ENCODE measurements around the gene FGF2.
"Not testable (repeated sequence)": the region's sequence is repeated elsewhere in the genome, so short reads cannot be mapped to it uniquely, and the experiment has no call there.

Gene FGF2

DNA sequence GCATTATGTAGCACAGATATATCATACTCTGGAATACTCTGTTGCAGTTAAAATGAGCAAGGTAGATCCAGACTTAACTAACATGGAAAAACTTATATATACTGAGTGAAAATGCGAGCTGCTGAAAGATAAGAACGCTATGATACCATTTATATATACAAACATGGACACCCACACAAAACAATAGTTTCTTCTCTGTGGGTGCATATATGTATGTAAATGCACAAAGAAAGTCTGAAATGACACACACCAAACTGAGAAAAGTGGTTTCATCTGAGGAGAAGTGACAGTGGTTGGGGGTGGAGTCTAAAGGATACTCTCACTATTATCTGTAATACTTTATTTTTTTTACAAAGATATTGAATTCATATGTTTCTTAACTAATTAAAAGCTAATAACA lies 12.2 kb upstream of the FGF2 start:
- DNase-seq, result peak in 1 of 5 experiments; percentile 52

DNA sequence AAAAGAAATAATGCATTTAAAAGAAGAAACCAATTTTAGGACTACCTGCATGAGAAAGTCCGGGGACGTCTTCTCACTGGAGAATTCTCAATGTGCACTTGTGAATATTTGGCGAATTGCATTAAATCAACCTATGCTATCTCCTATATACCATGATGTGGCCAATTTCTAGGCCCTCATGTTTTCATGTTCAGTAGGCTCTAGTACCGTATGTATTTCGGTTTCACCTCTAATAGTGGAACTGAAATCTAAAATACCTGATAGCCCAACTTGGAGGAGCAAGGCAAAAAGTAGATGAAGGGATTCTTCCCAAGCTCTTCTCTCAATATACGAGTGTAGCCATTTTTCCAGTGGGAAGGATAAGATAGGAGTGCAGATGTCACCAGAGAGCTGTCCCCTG lies 11.4 kb upstream of the FGF2 start:
- no peak for DNase-seq

DNA sequence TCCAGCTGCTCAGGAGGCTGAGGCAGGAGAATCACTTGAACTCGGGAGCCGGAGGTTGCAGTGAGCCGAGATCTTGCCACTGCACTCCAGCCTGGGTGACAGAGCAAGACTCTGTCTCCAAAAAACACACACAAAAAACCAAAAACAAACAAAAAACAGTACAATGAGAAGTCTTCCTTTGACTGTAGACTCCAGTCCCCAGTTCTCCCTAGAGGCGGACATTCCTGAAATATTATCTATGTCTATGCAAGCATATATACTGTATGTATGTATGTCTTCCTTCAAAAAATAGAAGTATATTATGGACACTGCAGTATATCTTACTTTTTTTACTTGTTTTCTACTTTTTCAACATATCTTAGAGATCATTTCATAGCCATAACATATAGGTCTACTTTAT lies 10.2 kb upstream of the FGF2 start:
- DNase-seq, result no peak

DNA sequence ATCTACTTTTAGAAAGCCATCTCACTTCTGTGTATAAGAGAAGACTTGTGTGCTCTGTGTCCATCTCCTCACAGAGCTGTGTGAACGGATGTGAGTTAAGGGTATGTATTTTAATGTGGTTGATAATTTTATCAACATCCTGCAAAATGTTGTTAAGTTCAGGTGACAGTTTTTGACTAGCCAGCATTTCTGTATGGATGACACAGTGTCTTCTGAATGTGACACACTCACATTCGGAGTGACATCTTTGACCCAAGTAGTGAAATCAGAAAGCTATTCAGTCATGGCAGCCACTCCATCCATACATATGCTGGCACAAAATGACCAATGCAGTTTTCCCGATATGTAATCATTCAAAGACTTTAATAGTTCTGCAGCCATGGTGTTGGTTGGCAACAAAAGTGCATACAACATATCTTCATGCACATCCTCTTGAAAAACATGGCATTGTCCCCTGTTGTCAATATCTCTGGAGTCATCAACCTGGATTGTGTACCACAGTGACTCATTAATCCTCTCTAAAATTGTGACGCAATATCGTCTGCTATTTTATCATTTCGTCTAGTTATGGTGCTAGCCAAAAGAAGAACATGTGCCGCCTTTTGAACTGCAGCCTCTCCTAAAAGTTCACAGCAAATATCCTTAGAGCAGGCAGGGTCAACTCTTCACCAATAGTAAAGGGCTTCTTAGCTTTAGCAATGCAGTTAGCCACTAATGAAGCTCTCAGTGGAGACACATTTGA lies 6.8 kb upstream of the FGF2 start:
- no peak for DNase-seq

DNA sequence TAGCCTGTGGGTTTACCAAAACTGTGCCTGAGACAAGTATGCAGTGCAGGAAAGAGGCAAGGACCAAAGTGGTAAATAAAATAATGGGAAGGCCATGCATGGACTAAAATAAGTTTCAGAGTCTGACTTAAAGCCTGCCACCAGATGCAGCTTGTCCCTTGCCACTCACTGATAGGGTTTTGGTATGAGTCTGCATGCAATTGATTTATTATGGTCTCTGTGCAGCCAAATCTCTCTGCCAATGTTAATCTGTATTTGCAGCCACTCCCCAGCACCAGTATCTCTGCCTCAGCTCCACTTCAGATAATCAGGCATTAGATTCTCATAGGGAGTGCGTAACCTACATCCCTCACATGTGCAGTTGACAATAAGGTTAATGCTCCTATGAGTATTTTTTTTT lies 5.5 kb upstream of the FGF2 start:
- no peak for DNase-seq

DNA sequence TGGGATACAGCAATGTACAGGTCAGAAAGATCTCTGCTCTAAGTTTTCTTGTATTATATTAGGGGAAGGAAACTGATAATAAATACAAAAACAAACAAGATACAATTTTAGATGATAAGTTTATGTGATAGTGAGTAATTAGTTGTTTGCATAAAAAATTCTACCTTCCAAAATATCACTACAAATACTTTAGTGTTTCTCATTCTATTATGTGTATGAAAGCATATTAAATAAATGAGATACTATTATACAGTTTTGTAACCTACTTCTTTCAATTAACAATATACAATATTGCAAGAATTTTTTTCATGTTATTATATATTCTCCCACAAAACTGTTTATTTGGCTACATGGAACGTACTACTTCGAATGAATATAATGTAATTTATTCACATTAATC lies 4.2 kb upstream of the FGF2 start:
- DNase-seq, result no peak

DNA sequence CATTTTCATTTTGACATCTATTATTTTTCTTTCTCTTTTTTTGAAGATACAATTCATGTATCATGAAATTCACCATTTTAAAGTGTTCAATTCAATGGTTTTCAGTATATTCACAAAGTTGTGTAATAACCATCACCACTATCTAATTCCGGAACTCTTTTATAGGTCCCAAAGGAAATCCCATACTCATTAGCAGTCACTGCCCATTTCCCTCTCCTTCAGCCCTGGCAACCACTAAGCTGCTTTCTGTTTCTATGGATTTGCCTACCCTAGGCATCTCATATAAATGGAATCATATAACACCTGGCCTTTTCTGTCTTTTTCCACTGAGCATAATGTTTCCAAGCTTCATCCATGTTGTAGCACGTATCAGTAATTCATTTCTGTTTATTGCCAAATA lies 3.2 kb upstream of the FGF2 start:
- DNase-seq, result no peak

DNA sequence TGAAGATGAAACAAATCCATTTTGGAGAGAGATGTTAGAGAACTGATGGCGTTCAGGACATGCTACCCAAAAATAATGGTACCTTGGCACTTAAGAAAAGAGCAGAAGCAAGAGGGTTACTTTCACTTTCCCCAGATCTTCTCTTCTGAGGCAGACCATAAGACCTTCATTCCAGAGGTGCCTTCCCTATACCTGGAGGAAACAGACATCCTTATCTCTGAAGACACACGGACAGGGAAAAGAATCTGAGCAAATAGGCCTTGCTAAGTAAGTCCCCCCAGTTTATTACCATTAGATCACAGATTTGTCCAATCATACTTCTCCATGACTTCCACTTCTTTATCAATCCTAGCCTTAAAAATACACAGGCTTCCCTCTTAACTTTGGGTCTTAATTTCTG lies 2.0 kb upstream of the FGF2 start:
- DNase-seq, result no peak

DNA sequence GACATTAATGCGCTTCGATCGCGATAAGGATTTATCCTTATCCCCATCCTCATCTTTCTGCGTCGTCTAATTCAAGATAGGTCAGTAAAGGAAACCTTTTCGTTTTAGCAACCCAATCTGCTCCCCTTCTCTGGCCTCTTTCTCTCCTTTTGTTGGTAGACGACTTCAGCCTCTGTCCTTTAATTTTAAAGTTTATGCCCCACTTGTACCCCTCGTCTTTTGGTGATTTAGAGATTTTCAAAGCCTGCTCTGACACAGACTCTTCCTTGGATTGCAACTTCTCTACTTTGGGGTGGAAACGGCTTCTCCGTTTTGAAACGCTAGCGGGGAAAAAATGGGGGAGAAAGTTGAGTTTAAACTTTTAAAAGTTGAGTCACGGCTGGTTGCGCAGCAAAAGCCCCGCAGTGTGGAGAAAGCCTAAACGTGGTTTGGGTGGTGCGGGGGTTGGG lies 528 bp upstream of the FGF2 start:
- no peak for DNase-seq

DNA sequence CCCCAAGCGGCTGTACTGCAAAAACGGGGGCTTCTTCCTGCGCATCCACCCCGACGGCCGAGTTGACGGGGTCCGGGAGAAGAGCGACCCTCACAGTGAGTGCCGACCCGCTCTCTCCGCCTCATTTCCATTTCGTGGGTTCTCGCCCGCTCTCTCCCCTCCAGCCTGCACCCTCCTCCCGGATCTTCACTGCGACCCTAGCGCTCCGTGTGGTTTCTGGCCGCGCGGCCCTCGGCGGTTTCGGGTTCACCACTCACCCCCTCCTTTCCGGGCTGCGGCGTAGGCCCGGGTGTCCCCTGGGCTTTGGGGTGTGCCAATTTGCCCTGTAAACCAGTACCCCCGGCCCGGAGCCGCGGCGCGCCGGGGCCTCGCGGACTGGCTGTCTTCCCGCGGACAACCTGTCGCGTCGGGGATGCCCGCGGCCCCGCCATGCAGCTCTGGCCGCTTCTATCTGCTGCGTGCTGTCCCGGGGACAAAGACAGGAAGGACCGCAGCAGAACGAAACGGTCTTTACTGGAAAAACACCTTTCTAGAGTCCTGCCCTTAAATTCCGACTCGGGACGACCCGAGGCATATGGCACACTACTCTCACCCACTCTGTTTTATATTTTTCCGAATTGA lies 737 bp downstream of the FGF2 start:
- peak in 2 of 5 experiments; percentile 2 to 7 for DNase-seq

DNA sequence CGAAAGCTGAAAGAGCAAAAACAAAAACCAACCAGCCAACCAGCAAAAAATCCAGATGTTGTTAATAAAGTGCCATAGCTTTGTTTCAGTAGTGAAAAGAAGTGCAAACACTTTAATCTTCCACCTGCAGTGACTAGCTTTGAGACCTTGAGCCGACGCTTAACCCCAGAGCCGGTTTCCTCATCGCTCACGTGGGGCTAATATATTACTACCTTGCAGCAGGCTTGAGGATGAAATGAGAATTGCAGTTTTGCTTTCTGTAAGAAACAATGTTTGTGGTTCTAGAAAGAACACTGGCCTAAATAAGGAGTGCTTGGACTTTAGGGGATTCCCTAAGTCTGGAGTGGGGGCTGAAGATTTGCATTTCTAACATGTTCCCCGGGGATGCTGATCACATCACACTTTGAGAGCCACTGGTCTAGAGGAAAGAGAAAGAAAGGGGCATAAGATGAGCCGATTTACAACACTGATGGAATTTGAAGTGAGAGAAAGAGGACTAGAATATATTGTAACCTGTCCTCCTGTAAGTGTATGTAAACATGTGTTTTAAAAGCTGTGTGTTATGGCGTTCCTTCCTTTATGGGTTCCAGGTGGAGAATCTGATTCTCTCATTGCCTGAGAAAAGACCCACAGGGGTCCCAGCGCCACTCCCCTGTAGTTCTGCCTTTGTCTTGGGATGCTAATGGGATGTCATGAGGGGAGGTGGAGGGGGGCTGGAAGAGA lies 1.4 kb downstream of the FGF2 start:
- DNase-seq, result peak in 3 of 5 experiments; percentile 3 to 60 (median 12)

DNA sequence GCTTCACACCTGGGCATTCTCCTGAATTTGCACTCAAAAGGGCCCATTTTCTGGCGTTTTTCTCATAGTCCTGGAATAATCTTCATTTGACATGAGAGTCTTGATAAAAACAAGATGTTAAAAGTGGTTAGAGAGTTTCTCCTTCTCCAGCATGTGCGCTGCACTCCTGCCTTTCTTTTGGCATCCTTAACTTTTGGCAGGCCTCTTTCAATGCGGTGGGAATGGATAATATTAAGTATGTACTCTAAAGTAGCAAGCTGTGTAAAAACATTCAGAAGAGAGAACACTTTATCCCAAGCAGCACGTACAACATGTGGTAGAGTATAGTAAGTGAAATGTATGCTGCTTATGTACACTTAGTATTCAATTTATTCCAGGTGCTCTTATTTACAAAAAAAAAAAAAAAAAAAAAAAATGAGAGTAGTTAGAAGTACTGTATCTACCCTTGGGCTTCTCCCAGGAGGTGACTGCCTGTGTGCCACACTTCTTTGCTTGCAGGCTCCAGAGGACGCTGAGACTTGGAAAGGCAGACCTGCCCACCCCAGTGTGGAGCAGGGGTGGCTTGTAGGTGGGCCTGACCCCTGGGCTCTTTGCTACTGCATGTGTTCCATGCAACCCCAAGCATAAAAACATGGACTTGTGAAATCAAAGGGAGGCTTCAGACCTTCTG lies 3.9 kb downstream of the FGF2 start:
- no peak for DNase-seq

DNA sequence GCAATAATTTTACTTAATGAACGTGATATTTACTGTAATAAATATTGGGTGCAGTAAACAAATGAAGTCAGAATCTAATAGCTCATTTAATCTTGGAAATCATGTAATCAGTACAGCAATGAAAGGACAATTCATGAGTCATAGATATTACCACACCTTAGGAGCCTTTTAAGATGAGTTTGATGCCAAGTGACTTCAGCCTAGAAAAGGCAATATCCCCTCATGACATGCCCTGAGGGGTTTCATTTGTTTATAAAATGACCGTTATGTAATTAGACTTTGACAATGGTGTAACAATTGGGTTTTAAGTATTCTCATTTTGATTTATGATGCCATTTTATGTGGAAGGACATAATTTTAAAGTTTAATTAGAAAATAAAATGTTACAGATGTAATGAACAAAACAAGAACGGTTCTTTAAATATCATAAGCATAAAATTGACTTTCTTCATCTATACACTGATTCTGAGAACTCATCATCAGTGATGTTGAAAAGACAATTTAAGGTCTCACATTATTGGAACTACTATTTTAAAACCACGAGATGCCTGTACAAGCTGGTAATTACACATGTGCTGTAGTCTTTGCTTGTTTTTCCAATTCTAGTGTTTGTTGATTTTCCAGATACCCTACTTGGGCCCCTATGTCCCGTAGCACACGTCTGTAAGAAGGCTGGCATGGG lies 5.0 kb downstream of the FGF2 start:
- DNase-seq, result no peak

DNA sequence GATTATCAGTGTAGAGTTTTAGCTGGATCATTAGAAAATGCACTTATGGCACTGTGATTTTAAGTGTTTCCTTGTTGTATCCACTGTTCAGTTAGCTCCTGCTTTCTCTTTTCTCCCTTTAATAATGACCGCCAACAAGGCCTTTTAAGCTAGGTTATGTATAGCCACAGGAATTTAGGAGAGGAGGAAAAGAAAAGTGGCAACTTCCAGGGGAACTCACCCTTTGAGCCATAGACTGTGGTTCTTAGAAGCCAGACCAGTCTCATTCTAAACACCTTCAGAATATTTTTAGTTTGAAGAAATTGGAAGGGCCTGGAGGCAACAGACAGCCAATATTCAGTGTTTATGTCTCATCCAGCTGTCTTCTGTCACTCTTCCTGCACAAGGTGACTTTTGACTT lies 6.1 kb downstream of the FGF2 start:
- no peak for DNase-seq

DNA sequence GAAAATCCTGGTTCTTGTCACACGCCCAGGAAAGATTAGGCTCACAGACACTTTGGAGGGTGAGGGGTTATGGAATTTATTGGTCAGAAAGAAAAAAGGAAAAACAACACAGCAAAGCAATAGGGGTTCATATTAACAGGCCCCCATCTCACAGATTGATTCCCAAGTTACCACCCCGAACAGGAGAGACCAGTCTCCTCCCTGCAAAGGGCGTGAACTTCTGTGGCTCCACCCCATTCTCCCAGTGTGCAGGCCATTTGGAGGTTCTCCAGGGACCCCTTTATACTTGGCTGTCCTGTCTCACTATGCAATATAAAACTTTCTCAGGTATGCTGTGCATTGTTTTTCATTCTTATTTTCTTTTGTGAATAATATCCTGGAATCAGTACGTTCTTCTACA lies 7.4 kb downstream of the FGF2 start:
- no peak for DNase-seq

DNA sequence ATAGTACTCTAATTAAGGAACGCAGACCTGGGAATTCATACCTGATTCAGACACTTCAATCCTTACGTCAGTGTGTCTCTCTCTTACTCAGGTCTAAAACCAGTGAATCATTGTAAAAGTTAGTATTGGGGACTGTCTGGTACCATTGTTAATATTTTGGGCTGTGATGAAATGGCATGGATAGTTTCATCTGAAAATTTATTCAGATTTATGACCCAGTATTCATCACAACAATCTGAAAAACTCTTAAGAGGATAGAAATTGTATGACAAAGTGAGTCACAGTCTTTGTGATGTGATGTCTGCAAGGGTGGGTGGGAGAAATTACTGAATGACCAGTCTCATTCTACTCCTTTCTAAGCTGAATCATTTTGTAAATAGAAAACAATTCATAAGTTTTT lies 10.3 kb downstream of the FGF2 start:
- no peak for DNase-seq

DNA sequence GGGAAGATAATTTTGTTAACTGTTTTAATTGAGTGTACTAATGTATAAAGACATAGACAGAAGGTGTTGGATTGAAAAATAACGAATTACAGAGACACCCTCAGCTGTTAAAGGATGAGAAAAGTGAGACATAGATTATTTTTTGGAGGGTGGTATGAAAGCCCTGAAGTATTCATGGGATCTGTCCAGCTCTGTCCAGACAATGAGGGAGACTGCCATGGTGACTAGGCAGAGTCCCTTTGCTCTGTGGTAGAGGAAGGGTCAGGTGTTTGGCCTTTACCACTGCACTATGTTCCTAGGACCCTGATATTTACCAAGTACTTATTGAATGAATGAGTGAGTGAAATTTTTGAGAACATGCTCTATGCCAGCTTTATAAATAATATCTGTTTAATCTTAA lies 11.4 kb downstream of the FGF2 start:
- DNase-seq, result no peak

DNA sequence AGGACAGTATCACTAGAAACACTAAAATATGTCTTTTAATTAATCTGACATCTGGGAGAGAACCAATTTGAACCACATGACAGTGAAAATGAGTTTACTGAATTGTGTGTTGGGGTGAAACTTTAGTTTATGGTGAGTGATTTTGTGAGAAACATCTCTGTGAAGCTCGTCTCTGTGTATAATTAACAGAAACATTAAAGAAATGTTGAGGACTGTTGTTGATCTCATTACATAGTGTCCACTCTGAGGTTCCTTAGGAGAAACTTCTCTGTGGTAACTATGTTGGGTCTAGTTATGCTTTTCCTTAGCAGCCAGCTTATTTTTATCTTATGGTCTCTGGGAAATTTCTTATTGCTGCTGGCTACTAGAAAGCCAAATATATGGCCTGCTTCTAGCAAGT lies 15.8 kb downstream of the FGF2 start:
- no peak for DNase-seq

DNA sequence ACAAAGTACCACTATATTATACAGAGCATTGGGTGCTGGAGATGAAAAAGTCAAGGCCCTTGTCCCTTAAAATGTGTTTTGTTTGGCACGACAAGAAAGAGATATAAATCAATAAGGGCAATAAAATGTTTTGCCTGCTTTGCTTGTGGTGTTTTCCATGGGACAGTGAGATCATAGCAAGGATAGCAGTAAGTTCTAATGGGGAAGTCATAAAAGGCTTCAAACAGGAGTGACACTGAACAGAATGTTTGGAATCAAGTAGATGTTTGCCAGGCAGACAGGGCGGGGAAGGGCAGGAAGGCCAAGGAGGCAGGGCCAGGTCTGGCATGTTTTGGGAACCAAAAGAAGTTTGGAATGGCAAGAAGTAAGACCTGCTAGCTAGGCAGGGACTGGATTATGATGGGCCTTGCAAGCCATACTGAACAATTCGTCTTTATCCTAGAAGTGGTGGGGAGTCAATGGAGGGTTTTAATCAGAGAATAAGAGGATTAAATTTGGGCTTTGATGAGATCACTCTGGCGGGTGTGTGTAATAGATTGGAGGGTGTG lies 16.4 kb downstream of the FGF2 start:
- no peak for DNase-seq

DNA sequence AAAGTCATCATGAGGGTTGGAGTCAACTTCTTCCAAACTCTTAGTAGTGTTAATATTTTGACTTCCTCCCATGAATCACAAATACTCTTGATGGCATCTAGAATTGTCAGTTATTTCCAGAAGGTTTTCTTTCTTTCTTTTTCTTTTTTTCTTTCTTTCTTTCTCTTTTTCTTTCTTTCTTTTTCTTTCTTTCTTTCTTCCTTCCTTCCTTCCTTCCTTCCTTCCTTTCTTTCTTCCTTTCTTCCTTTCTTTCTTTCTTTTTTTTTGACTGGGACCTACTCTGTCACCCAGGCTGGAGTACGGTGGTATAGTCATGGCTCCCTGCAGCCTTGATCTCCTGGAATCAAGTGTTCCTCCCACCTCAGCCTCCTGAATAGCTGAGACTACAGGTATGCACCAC lies 17.8 kb downstream of the FGF2 start:
- not testable (repeated sequence) for DNase-seq

DNA sequence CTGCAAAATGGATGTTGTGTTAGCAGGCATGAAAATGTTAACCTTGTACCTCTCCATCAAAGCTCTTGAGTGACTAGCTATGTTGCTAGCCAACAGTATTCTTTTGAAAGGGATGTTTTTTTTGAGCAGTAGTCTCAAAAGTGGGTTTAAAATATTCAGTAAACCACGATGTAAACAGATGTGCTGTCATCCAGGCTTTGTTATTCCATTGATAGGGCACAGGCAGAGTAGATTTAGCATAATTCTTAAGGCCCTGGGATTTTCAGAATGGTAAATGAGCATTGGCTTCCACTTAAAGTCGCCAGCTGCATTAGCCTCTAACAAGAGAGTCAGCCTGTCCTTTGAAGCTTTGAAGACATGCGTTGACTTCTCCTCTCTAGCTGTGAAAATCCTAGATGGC lies 18.4 kb downstream of the FGF2 start:
- DNase-seq, result no peak

DNA sequence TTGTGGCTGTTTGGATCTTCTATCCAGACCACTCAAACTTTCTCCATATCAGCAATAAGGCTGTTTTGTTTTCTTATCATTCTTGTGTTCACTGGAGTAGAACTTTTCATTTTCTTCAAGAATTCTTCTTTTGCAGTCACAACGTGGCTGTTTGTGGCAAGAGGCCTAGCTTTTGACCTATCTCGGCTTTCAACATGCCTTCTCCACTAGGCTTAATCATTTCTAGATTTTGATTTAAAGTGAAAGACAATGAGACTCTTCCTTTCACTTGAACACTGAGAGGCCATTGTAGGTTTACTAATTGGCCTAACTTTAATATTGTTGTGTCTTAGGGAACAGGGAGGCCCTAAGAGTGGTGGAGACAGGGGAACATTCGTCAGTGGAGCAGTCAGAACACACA lies 19.1 kb downstream of the FGF2 start:
- peak in 1 of 5 experiments; percentile 56 for DNase-seq

DNA sequence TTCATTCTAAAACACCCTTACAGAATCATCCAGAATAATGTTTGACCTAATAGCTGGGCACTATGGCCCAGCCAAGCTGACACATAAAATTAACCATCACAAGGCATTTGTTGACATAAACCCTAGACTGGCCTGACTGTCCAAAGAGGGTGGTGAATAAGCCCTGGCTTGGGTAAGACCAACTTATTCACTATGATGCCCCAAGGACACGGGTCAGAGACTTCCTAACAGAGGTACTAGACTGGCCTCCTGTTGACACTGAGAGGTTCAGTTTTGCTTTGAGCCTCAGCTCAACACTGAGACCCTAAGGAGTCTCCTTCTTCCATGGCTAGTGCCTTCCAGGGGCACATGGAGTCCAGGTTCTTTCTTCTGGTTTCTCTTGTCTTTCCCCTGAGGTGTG lies 21.3 kb downstream of the FGF2 start:
- DNase-seq, result no peak

Data from T-helper 2 cell (primary cell).